ENCODE measurements around the gene RBP5. TPM values are rescaled to one million over a fixed set of nuclear protein-coding genes. Genes with fewer than 3 reads are reported as not detected.

RBP5 gene
- total and polyA plus RNA-seq, 4 experiments from 2014 or later: 1.2 to 1.3 TPM; not detected in 2

- DNase-seq: peak in 1 of 5 donors; percentile 8
- no peak overlapping the region for H3K4me3 ChIP-seq (ENCODE audit: low read length in 2 of 2)
- H3K9me3 ChIP-seq (ENCODE audit: control insufficient read depth in 1 of 2, low read length in 2 of 2): no peaks in the 10 kb centered on the region
- intact Hi-C loops (cut with micrococcal nuclease): no loop called here
- no peaks in the 10 kb centered on the region for H3K9me3 Mint-ChIP-seq
- H3K27me3 ChIP-seq (ENCODE audit: insufficient read depth, low read length): no peaks in the 10 kb centered on the region
- ChIA-PET POLR2A (ENCODE audit: partially characterized antibody) (no interaction called here), CTCF (ENCODE audit: partially characterized antibody) (interaction anchor here (1.5 kb wide), 1 partner anchor 16 kb away, joined by 3 read pairs; no protein-coding TSS in a partner anchor)
- peaks cover 23 to 44% (median 29%) of the 10 kb centered on the region in 4 donors for H3K4me1 Mint-ChIP-seq
- peak overlapping the region in 6 of 7 donors; percentile 0 to 94 (median 48) for H3K27ac Mint-ChIP-seq
- H3K4me1 ChIP-seq (ENCODE audit: insufficient read depth, low read length): peaks cover 24% of the 10 kb centered on the region
- H3K4me3 Mint-ChIP-seq: peak overlapping the region; percentile 58 to 99 (median 95)
- H3K27ac ChIP-seq (ENCODE audit: low read depth, low read length): no peak overlapping the region
- no peaks in the 10 kb centered on the region for H3K27me3 Mint-ChIP-seq
- H3K36me3 ChIP-seq (ENCODE audit: insufficient read depth, low read length): no peaks in the 10 kb centered on the region
- H3K36me3 Mint-ChIP-seq: peaks cover 0 to 19% of the 10 kb centered on the region in 2 donors
Measured at GRCh38 chr12:7127916-7128626, 618 bp downstream of the RBP5 start.

- Mint-ChIP-seq H3K27me3 (no peaks in the 10 kb centered on the region), H3K9me3 (no peaks in the 10 kb centered on the region), H3K36me3 (peaks cover 0 to 7% of the 10 kb centered on the region in 2 donors), H3K4me3 (peak overlapping the region in 1 of 8 donors; percentile 13), H3K4me1 (peaks cover 6 to 21% (median 12%) of the 10 kb centered on the region in 4 donors), H3K27ac (peak overlapping the region in 3 of 7 donors; percentile 7 to 59 (median 15))
- ChIA-PET CTCF (ENCODE audit: partially characterized antibody) (interaction anchor here (0.6 to 2.1 kb wide), 5 partner anchors 13 to 259 kb away, joined by 3 to 5 read pairs (median 4); partner anchors contain the start of gene C1RL), POLR2A (ENCODE audit: partially characterized antibody) (no interaction called here)
- H3K9me3 ChIP-seq (ENCODE audit: control insufficient read depth in 1 of 2, low read length in 2 of 2): no peaks in the 10 kb centered on the region
- no peak overlapping the region for H3K27ac ChIP-seq (ENCODE audit: low read depth, low read length)
- H3K27me3 ChIP-seq (ENCODE audit: insufficient read depth, low read length): no peaks in the 10 kb centered on the region
- peaks cover 8% of the 10 kb centered on the region for H3K4me1 ChIP-seq (ENCODE audit: insufficient read depth, low read length)
- no peak for DNase-seq
- intact Hi-C loops (cut with micrococcal nuclease): no loop called here
- no peaks in the 10 kb centered on the region for H3K36me3 ChIP-seq (ENCODE audit: insufficient read depth, low read length)
- no peak overlapping the region for H3K4me3 ChIP-seq (ENCODE audit: low read length in 2 of 2)
Measured at GRCh38 chr12:7125632-7126227, 3.0 kb downstream of the RBP5 start.

GRCh38 chr12:7123806-7124522 lies 4.7 kb downstream of the RBP5 start:
- Histone ChIP-seq H3K36me3 (ENCODE audit: insufficient read depth, low read length) (no peaks in the 10 kb centered on the region), H3K27me3 (ENCODE audit: insufficient read depth, low read length) (no peaks in the 10 kb centered on the region), H3K4me1 (ENCODE audit: insufficient read depth, low read length) (peaks cover under 1% of the 10 kb centered on the region), H3K4me3 (ENCODE audit: low read length in 2 of 2) (no peak overlapping the region), H3K9me3 (ENCODE audit: control insufficient read depth in 1 of 2, low read length in 2 of 2) (no peaks in the 10 kb centered on the region), H3K27ac (ENCODE audit: low read depth, low read length) (no peak overlapping the region)
- ChIA-PET POLR2A (ENCODE audit: partially characterized antibody) (no interaction called here), CTCF (ENCODE audit: partially characterized antibody) (interaction anchor here (0.9 to 2.1 kb wide), 4 partner anchors 11 to 31 kb away, joined by 3 to 5 read pairs (median 4); partner anchors contain the start of gene C1RL)
- peaks cover 5 to 7% (median 6%) of the 10 kb centered on the region in 4 donors for H3K4me1 Mint-ChIP-seq
- H3K9me3 Mint-ChIP-seq: no peaks in the 10 kb centered on the region
- H3K27me3 Mint-ChIP-seq: no peaks in the 10 kb centered on the region
- H3K4me3 Mint-ChIP-seq: no peak overlapping the region
- no peak for DNase-seq
- no peaks in the 10 kb centered on the region for H3K36me3 Mint-ChIP-seq
- H3K27ac Mint-ChIP-seq: peak overlapping the region in 2 of 7 donors; percentile 17 to 53
- intact Hi-C loops (cut with micrococcal nuclease): no loop called here

GRCh38 chr12:7122811-7123769 lies 5.6 kb downstream of the RBP5 start:
- H3K4me1 Mint-ChIP-seq: peaks cover 0 to 2% (median under 1%) of the 10 kb centered on the region in 4 donors
- no peak overlapping the region for H3K27ac Mint-ChIP-seq
- Histone ChIP-seq H3K9me3 (ENCODE audit: control insufficient read depth in 1 of 2, low read length in 2 of 2) (no peaks in the 10 kb centered on the region), H3K4me3 (ENCODE audit: low read length in 2 of 2) (no peak overlapping the region), H3K4me1 (ENCODE audit: insufficient read depth, low read length) (no peaks in the 10 kb centered on the region), H3K36me3 (ENCODE audit: insufficient read depth, low read length) (no peaks in the 10 kb centered on the region), H3K27ac (ENCODE audit: low read depth, low read length) (no peak overlapping the region), H3K27me3 (ENCODE audit: insufficient read depth, low read length) (no peaks in the 10 kb centered on the region)
- no peak overlapping the region for H3K4me3 Mint-ChIP-seq
- no peaks in the 10 kb centered on the region for H3K9me3 Mint-ChIP-seq
- no peak for DNase-seq
- POLR2A ChIA-PET (ENCODE audit: partially characterized antibody): interaction anchor here (1.0 kb wide), 1 partner anchor 14 kb away, joined by 3 read pairs; the partner anchor contains the start of gene C1RL
- CTCF ChIA-PET (ENCODE audit: partially characterized antibody): interaction anchor here (0.5 to 1.1 kb wide), 4 partner anchors 14 to 685 kb away, joined by 3 read pairs; no protein-coding TSS in a partner anchor
- intact Hi-C loops (cut with micrococcal nuclease): no loop called here
- H3K36me3 Mint-ChIP-seq: peaks cover 0 to 7% of the 10 kb centered on the region in 2 donors
- H3K27me3 Mint-ChIP-seq: no peaks in the 10 kb centered on the region

- no peak for DNase-seq
- intact Hi-C loops (cut with micrococcal nuclease): no loop called here
- Mint-ChIP-seq H3K27me3 (no peaks in the 10 kb centered on the region), H3K4me3 (no peak overlapping the region), H3K27ac (peak overlapping the region in 1 of 7 donors; percentile 24), H3K4me1 (no peaks in the 10 kb centered on the region), H3K9me3 (no peaks in the 10 kb centered on the region), H3K36me3 (peaks cover under 1 to 23% of the 10 kb centered on the region in 2 donors)
- POLR2A ChIA-PET (ENCODE audit: partially characterized antibody): no interaction called here
- no peak overlapping the region for H3K27ac ChIP-seq (ENCODE audit: low read depth, low read length)
- no peaks in the 10 kb centered on the region for H3K36me3 ChIP-seq (ENCODE audit: insufficient read depth, low read length)
- H3K27me3 ChIP-seq (ENCODE audit: insufficient read depth, low read length): no peaks in the 10 kb centered on the region
- H3K9me3 ChIP-seq (ENCODE audit: control insufficient read depth in 1 of 2, low read length in 2 of 2): no peaks in the 10 kb centered on the region
- no peaks in the 10 kb centered on the region for H3K4me1 ChIP-seq (ENCODE audit: insufficient read depth, low read length)
- no peak overlapping the region for H3K4me3 ChIP-seq (ENCODE audit: low read length in 2 of 2)
- CTCF ChIA-PET (ENCODE audit: partially characterized antibody): interaction anchor here (1.0 to 1.3 kb wide), 3 partner anchors 8 to 20 kb away, joined by 3 read pairs; no protein-coding TSS in a partner anchor
Measured at GRCh38 chr12:7121324-7121723, 7.4 kb downstream of the RBP5 start.

GRCh38 chr12:7120166-7120565 lies 8.5 kb downstream of the RBP5 start:
- H3K27me3 ChIP-seq (ENCODE audit: insufficient read depth, low read length): no peaks in the 10 kb centered on the region
- no peaks in the 10 kb centered on the region for H3K4me1 ChIP-seq (ENCODE audit: insufficient read depth, low read length)
- CTCF ChIA-PET (ENCODE audit: partially characterized antibody): interaction anchor here (1.2 kb wide), 1 partner anchor 11 kb away, joined by 3 read pairs; the partner anchor contains the start of gene C1RL
- DNase-seq: no peak
- H3K4me3 ChIP-seq (ENCODE audit: low read length in 2 of 2): no peak overlapping the region
- no peaks in the 10 kb centered on the region for H3K9me3 ChIP-seq (ENCODE audit: control insufficient read depth in 1 of 2, low read length in 2 of 2)
- Mint-ChIP-seq H3K27ac (peak overlapping the region in 1 of 7 donors; percentile 68), H3K4me3 (no peak overlapping the region), H3K9me3 (no peaks in the 10 kb centered on the region), H3K4me1 (no peaks in the 10 kb centered on the region), H3K27me3 (no peaks in the 10 kb centered on the region), H3K36me3 (peaks cover 8 to 30% of the 10 kb centered on the region in 2 donors)
- POLR2A ChIA-PET (ENCODE audit: partially characterized antibody): interaction anchor here (0.5 kb wide), 1 partner anchor 21 kb away, joined by 3 read pairs; no protein-coding TSS in a partner anchor
- intact Hi-C loops (cut with micrococcal nuclease): no loop called here
- no peak overlapping the region for H3K27ac ChIP-seq (ENCODE audit: low read depth, low read length)
- H3K36me3 ChIP-seq (ENCODE audit: insufficient read depth, low read length): no peaks in the 10 kb centered on the region

All from CD4-positive, alpha-beta memory T cell (primary cell).